DOHH2 (cell line): Measurements from ENCODE around the gene RPS6KA2.

Experiments used
- H3F3A ChIP-seq: fragments of 200-600 bp; sonication (generic), shearing (Covaris generic); 2 replicates; pipeline ENCODE4 v1.6.0; 2016; ENCODE audit warnings: antibody characterized with exemption, mild to moderate bottlenecking; ENCODE audit not compliant: control insufficient read depth, insufficient read depth
- H3K27ac ChIP-seq: fragments of 200-600 bp; sonication (generic); 2 replicates; pipeline ENCODE4 v1.5.1; 2014; ENCODE audit warnings: low read depth, mild to moderate bottlenecking, low read length, moderate library complexity
- H3K27me3 ChIP-seq: fragments of 200-600 bp; sonication (generic); 2 replicates; pipeline ENCODE4 v1.6.1; 2014; ENCODE audit warnings: mild to moderate bottlenecking, low read length, mixed read lengths; ENCODE audit not compliant: control insufficient read depth
- H3K36me3 ChIP-seq: fragments of 200-600 bp; sonication (generic); 2 replicates; pipeline ENCODE4 v1.6.1; 2014; ENCODE audit warnings: mild to moderate bottlenecking, low read length, moderate library complexity, mixed read lengths; ENCODE audit not compliant: control insufficient read depth
- H3K4me1 ChIP-seq: fragments of 200-600 bp; sonication (generic); 2 replicates; pipeline ENCODE4 v1.6.1; 2014; ENCODE audit warnings: mild to moderate bottlenecking, low read length, mixed read lengths; ENCODE audit not compliant: control insufficient read depth
- H3K4me2 ChIP-seq: fragments of 200-600 bp; sonication (generic); 2 replicates; pipeline ENCODE4 v1.6.0; 2014; ENCODE audit warnings: mild to moderate bottlenecking, low read length, moderate library complexity
- H3K4me3 ChIP-seq: fragments of 200-600 bp; sonication (generic); 2 replicates; pipeline ENCODE4 v1.5.1; 2014; ENCODE audit warnings: mild to moderate bottlenecking, low read length, mixed read lengths
- H3K79me2 ChIP-seq: fragments of 200-600 bp; sonication (generic); 2 replicates; pipeline ENCODE4 v1.6.1; 2014; ENCODE audit warnings: mild to moderate bottlenecking, low read length, mixed read lengths; ENCODE audit not compliant: control insufficient read depth
- H3K9me2 ChIP-seq: fragments of 200-600 bp; sonication (generic); replicated peaks from 2 replicates; pipeline ENCODE4 v1.6.1; 2014; ENCODE audit warnings: mild to moderate bottlenecking, low read length, mixed read lengths; ENCODE audit not compliant: control insufficient read depth
- H3K9me3 ChIP-seq: fragments of 200-600 bp; sonication (generic); 2 replicates; pipeline ENCODE4 v1.6.1; 2014; ENCODE audit warnings: antibody characterized with exemption, low read length, mixed read lengths; ENCODE audit not compliant: control insufficient read depth, insufficient read depth
- H4K20me1 ChIP-seq: fragments of 200-600 bp; sonication (generic); 2 replicates; pipeline ENCODE4 v1.6.0; 2014; ENCODE audit warnings: low read depth, mild to moderate bottlenecking, antibody characterized with exemption, low read length, moderate library complexity; ENCODE audit not compliant: control insufficient read depth, insufficient read depth
- CTCF ChIP-seq: fragments of 200-600 bp; sonication (generic); IDR thresholded peaks from one replicate; pipeline ENCODE4 v1.5.1; 2014; ENCODE audit warnings: antibody characterized with exemption, mild to moderate bottlenecking, low read depth, low read length; ENCODE audit not compliant: poor library complexity, severe bottlenecking
- EZH2phosphoT487 ChIP-seq: fragments of 200-600 bp; sonication (generic); IDR thresholded peaks from 2 replicates; pipeline ENCODE4 v1.6.1; 2017; ENCODE audit warnings: borderline replicate concordance, mild to moderate bottlenecking, antibody characterized with exemption, low read length, moderate library complexity, mixed read lengths

Gene RPS6KA2

GRCh38 chr6:166381733-166382499 lies 245.1 kb downstream of the RPS6KA2 start:
- H3K27ac ChIP-seq = peak overlapping the region; percentile 36
- H3K4me2 ChIP-seq = peak overlapping the region; percentile 99
- 0 out of 2 replicates have a peak, but pooled peaks cover 3% of the 10 kb centered on the region for H3K36me3 ChIP-seq
- H3K4me1 ChIP-seq = peaks cover 27% of the 10 kb centered on the region
- H3F3A ChIP-seq = peaks cover 4% of the 10 kb centered on the region; the same call in 1 of the 2 replicates
- no peaks in the 10 kb centered on the region for H3K9me2 ChIP-seq
- H3K4me3 ChIP-seq = peak overlapping the region; percentile 85
- no peaks in the 10 kb centered on the region for H4K20me1 ChIP-seq
- H3K27me3 ChIP-seq = no peaks in the 10 kb centered on the region
- H3K9me3 ChIP-seq = no peaks in the 10 kb centered on the region
- peaks cover 64% of the 10 kb centered on the region for H3K79me2 ChIP-seq
- TF ChIP-seq CTCF (peak; percentile 92), EZH2phosphoT487 (no peak)

GRCh38 chr6:166381381-166381732 lies 245.7 kb downstream of the RPS6KA2 start:
- Histone ChIP-seq H3K4me3 (peak overlapping the region; percentile 85), H3K27me3 (no peaks in the 10 kb centered on the region), H3K79me2 (peaks cover 64% of the 10 kb centered on the region), H3K4me2 (peak overlapping the region; percentile 99), H3K9me3 (no peaks in the 10 kb centered on the region), H3F3A (peaks cover 4% of the 10 kb centered on the region; the same call in 1 of the 2 replicates), H3K9me2 (no peaks in the 10 kb centered on the region), H4K20me1 (no peaks in the 10 kb centered on the region), H3K27ac (peak overlapping the region; percentile 36), H3K36me3 (0 out of 2 replicates have a peak, but pooled peaks cover 3% of the 10 kb centered on the region), H3K4me1 (peaks cover 27% of the 10 kb centered on the region)
- TF ChIP-seq CTCF (no peak), EZH2phosphoT487 (no peak)

- TF ChIP-seq CTCF (no peak), EZH2phosphoT487 (no peak)
- Histone ChIP-seq H3K4me1 (peaks cover 27% of the 10 kb centered on the region), H4K20me1 (no peaks in the 10 kb centered on the region), H3K79me2 (peaks cover 64% of the 10 kb centered on the region), H3K27me3 (no peaks in the 10 kb centered on the region), H3K4me3 (no peak overlapping the region), H3F3A (peaks cover 4% of the 10 kb centered on the region; the same call in 1 of the 2 replicates), H3K27ac (no peak overlapping the region), H3K36me3 (no peaks in the 10 kb centered on the region), H3K9me3 (no peaks in the 10 kb centered on the region), H3K4me2 (no peak overlapping the region), H3K9me2 (no peaks in the 10 kb centered on the region)
Observed at GRCh38 chr6:166379800-166380199, 247.3 kb downstream of the RPS6KA2 start.
